ENCODE results near the gene MYADML2.

The MYADML2 gene

DNA sequence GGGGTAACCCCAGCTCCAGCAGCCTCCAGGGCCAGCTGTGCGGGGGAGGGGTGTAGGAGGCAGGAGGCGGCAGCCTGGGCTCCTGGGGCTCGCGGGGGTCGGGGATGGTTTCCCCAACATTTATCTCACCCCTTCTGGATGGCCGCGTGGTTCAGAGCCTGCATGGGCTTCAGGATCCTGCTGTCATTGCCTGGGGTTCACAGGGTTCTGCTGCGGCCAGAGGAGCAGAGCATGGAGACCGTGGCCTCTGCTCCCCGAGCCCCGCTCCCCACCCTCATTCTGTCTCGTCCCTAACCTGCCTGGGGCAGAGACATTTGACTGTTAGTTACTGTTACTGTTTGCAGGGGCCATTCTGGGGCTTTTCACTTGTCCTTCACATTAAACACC, 4.9 kb downstream of the MYADML2 start:
- Mint-ChIP-seq H3K9me3 (no peaks in the 10 kb centered on the region), H3K36me3 (ENCODE audit: low read depth) (no peaks in the 10 kb centered on the region), H3K4me3 (no peak overlapping the region), H3K4me1 (ENCODE audit: low read depth) (peaks cover 6% of the 10 kb centered on the region), H3K27me3 (peaks cover 70% of the 10 kb centered on the region), H3K27ac (no peak overlapping the region)
- intact Hi-C loops (cut with micrococcal nuclease), result no loop called here

- peaks cover 71% of the 10 kb centered on the region for H3K27me3 Mint-ChIP-seq
- no peaks in the 10 kb centered on the region for H3K9me3 Mint-ChIP-seq
- H3K27ac Mint-ChIP-seq, result no peak overlapping the region
Observed at GRCh38 chr17:81941484-81942166, 5.4 kb downstream of the MYADML2 start.

GRCh38 chr17:81940538-81941483, 6.2 kb downstream of the MYADML2 start:
- no peak overlapping the region for H3K27ac Mint-ChIP-seq
- intact Hi-C loops (cut with micrococcal nuclease), result no loop called here
- no peak overlapping the region for H3K4me3 Mint-ChIP-seq
- no peaks in the 10 kb centered on the region for H3K9me3 Mint-ChIP-seq
- peaks cover 77% of the 10 kb centered on the region for H3K27me3 Mint-ChIP-seq
- H3K4me1 Mint-ChIP-seq (ENCODE audit: low read depth), result peaks cover 11% of the 10 kb centered on the region
- no peaks in the 10 kb centered on the region for H3K36me3 Mint-ChIP-seq (ENCODE audit: low read depth)

More at GRCh38 chr17:81941484-81942166, 5.4 kb downstream of the MYADML2 start:
- intact Hi-C loops (cut with micrococcal nuclease), result no loop called here
- Mint-ChIP-seq H3K4me1 (ENCODE audit: low read depth) (peaks cover 9% of the 10 kb centered on the region), H3K4me3 (no peak overlapping the region), H3K36me3 (ENCODE audit: low read depth) (no peaks in the 10 kb centered on the region)

GRCh38 chr17:81939881-81940385, 7.1 kb downstream of the MYADML2 start:
- Mint-ChIP-seq H3K4me3 (no peak overlapping the region), H3K27ac (no peak overlapping the region), H3K27me3 (peaks cover 80% of the 10 kb centered on the region), H3K36me3 (ENCODE audit: low read depth) (no peaks in the 10 kb centered on the region), H3K9me3 (no peaks in the 10 kb centered on the region), H3K4me1 (ENCODE audit: low read depth) (peaks cover 11% of the 10 kb centered on the region)
- intact Hi-C loops (cut with micrococcal nuclease), result no loop called here

- H3K27ac Mint-ChIP-seq, result no peak overlapping the region
- H3K4me1 Mint-ChIP-seq (ENCODE audit: low read depth), result peaks cover 11% of the 10 kb centered on the region
- H3K4me3 Mint-ChIP-seq, result no peak overlapping the region
- no peaks in the 10 kb centered on the region for H3K9me3 Mint-ChIP-seq
- intact Hi-C loops (cut with micrococcal nuclease), result no loop called here
- no peaks in the 10 kb centered on the region for H3K36me3 Mint-ChIP-seq (ENCODE audit: low read depth)
- H3K27me3 Mint-ChIP-seq, result peaks cover 80% of the 10 kb centered on the region
Observed at GRCh38 chr17:81939218-81939617, 7.8 kb downstream of the MYADML2 start.

DNA sequence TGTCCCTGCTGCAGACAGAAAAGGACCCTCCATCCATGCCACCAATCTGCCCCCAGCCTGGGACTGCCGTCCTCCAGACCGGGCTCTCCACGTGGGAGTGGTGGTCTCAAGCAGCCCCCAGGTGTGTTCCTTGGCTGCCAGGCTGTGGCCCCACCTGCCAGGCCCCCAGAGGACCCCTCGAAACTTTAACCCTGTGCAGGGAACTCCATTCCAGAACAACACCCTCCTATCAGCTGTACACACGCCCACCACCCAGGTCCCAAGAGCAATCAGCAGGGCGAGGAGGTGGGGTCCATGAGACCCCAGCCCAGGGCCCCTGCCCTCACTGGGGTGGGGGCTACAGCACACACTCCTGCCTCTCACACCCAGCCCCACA, 11.3 kb downstream of the MYADML2 start:
- intact Hi-C loops (cut with micrococcal nuclease), result no loop called here
- Mint-ChIP-seq H3K27ac (peak overlapping the region; percentile 36), H3K4me1 (ENCODE audit: low read depth) (peaks cover 20% of the 10 kb centered on the region), H3K4me3 (no peak overlapping the region), H3K9me3 (no peaks in the 10 kb centered on the region), H3K36me3 (ENCODE audit: low read depth) (no peaks in the 10 kb centered on the region), H3K27me3 (peaks cover 84% of the 10 kb centered on the region)

- peaks cover 20% of the 10 kb centered on the region for H3K4me1 Mint-ChIP-seq (ENCODE audit: low read depth)
- H3K36me3 Mint-ChIP-seq (ENCODE audit: low read depth), result no peaks in the 10 kb centered on the region
- no peaks in the 10 kb centered on the region for H3K9me3 Mint-ChIP-seq
- intact Hi-C loops (cut with micrococcal nuclease), result no loop called here
- H3K27ac Mint-ChIP-seq, result no peak overlapping the region
- no peak overlapping the region for H3K4me3 Mint-ChIP-seq
- H3K27me3 Mint-ChIP-seq, result peaks cover 84% of the 10 kb centered on the region
Observed at GRCh38 chr17:81934850-81935708, 12.0 kb downstream of the MYADML2 start.

- no peak overlapping the region for H3K27ac Mint-ChIP-seq
- intact Hi-C loops (cut with micrococcal nuclease), result no loop called here
- no peaks in the 10 kb centered on the region for H3K9me3 Mint-ChIP-seq
- peaks cover 20% of the 10 kb centered on the region for H3K4me1 Mint-ChIP-seq (ENCODE audit: low read depth)
- peaks cover 85% of the 10 kb centered on the region for H3K27me3 Mint-ChIP-seq
- no peak overlapping the region for H3K4me3 Mint-ChIP-seq
- H3K36me3 Mint-ChIP-seq (ENCODE audit: low read depth), result no peaks in the 10 kb centered on the region
Observed at GRCh38 chr17:81934098-81934757, 12.8 kb downstream of the MYADML2 start.

DNA sequence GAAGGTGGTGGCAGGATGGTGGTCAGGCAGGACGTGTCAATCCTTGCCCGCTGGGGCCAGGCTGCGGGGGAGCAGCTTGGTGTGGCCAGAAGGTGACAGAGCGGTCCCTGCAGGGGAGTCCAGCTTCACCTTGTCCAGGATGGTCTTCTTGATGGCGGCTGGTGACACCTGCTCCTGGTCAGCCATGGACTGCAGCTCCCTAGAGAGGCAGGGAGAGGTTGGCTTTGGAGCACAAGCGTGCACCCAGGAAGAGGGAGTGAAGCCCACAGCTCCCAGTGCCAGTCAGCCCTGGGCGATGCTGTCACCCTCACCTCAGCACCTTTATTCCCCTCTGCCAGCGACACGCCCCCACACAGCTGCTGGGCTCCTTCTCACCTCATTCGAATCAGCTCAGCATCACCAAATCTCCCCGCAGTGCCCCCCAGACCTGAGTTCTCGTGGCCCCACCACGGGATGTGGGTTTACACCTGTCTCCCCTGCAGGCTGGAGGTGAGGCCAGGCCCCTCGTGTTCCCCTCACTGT, 13.8 kb downstream of the MYADML2 start:
- H3K9me3 Mint-ChIP-seq, result no peaks in the 10 kb centered on the region
- H3K4me1 Mint-ChIP-seq (ENCODE audit: low read depth), result peaks cover 28% of the 10 kb centered on the region
- H3K27me3 Mint-ChIP-seq, result peaks cover 85% of the 10 kb centered on the region
- H3K36me3 Mint-ChIP-seq (ENCODE audit: low read depth), result no peaks in the 10 kb centered on the region
- H3K4me3 Mint-ChIP-seq, result no peak overlapping the region
- intact Hi-C loops (cut with micrococcal nuclease), result no loop called here
- no peak overlapping the region for H3K27ac Mint-ChIP-seq

DNA sequence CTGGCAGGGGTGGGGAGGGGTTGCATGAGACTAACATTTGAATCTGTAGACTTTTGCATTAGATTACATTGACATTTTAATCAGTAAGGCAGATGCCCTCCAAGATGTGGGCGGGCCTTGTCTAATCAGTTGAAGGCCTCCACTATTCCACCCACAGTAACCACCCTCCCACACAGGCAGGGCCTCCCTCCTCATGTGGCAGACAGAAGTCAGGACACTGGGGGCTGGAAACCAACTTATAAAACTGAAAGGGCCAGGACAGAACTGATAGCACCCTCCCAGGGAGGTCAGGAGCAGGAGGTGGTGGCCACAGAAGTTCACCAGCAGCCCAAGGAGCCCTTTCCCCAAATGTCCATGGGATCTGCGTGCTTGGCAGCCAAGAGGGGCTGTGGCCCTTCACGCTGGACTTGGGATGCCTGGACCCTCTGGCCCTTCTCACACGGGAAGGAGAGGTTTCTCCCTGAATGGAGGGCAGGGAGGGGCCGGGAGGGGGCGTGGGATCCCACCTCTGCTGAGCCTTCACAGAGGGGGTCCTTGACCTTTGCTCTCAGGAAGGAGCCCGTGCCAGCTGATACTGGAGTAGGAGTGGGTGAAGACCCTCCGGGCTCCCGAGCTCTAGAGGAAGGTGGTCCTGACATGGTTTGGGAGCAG, 14.6 kb downstream of the MYADML2 start:
- H3K9me3 Mint-ChIP-seq, result no peaks in the 10 kb centered on the region
- intact Hi-C loops (cut with micrococcal nuclease), result no loop called here
- H3K27ac Mint-ChIP-seq, result no peak overlapping the region
- H3K4me1 Mint-ChIP-seq (ENCODE audit: low read depth), result peaks cover 23% of the 10 kb centered on the region
- H3K27me3 Mint-ChIP-seq, result peaks cover 80% of the 10 kb centered on the region
- no peak overlapping the region for H3K4me3 Mint-ChIP-seq
- no peaks in the 10 kb centered on the region for H3K36me3 Mint-ChIP-seq (ENCODE audit: low read depth)

GRCh38 chr17:81931557-81932332, 15.3 kb downstream of the MYADML2 start:
- H3K27ac Mint-ChIP-seq, result no peak overlapping the region
- no peak overlapping the region for H3K4me3 Mint-ChIP-seq

DNA sequence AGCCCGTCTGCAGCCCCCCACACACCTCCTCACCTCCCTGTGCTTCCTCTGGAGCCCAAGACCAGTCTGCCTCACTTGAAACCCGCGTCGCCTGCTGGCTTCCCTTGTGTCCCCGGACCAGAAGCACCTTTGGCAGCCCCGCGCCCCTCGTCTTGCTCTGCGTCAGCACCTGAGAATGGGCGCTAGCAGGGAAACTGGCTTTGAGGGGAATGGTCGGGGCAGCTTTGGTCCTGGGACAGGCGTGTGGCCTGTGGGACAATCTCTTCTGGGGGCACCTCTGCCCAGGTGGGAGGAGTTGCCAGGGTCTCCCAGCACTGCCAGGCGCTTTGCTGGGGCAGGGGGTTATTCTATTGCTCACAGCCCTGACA, 15.9 kb downstream of the MYADML2 start:
- intact Hi-C loops (cut with micrococcal nuclease), result no loop called here
- H3K27me3 Mint-ChIP-seq, result peaks cover 72% of the 10 kb centered on the region

More at GRCh38 chr17:81931557-81932332, 15.3 kb downstream of the MYADML2 start:
- H3K27me3 Mint-ChIP-seq, result peaks cover 77% of the 10 kb centered on the region
- peaks cover 20% of the 10 kb centered on the region for H3K4me1 Mint-ChIP-seq (ENCODE audit: low read depth)
- peaks cover under 1% of the 10 kb centered on the region for H3K36me3 Mint-ChIP-seq (ENCODE audit: low read depth)
- no peaks in the 10 kb centered on the region for H3K9me3 Mint-ChIP-seq
- intact Hi-C loops (cut with micrococcal nuclease), result no loop called here

More for the DNA sequence above, 15.9 kb downstream of the MYADML2 start:
- Mint-ChIP-seq H3K4me3 (no peak overlapping the region), H3K27ac (no peak overlapping the region), H3K36me3 (ENCODE audit: low read depth) (peaks cover 7% of the 10 kb centered on the region), H3K9me3 (no peaks in the 10 kb centered on the region), H3K4me1 (ENCODE audit: low read depth) (peaks cover 21% of the 10 kb centered on the region)

All from dendritic cell treated with granulocyte-macrophage colony-stimulating factor and Interleukin-4, amounts not matched to agents 40 ng/mL and 50 ng/mL, for 4 days (primary cell).